PFSK-1 (cell line): ENCODE results near the gene FERD3L.

Experiments
- FOXP2 ChIP-seq: optimal IDR thresholded peaks from 2 replicates; pipeline ENCODE3; 2011; ENCODE audit warnings: borderline replicate concordance, control low read depth, inconsistent platforms; ENCODE audit not compliant: insufficient read depth; ENCODE audit errors: extremely low read length, extremely low read depth
- POLR2AphosphoS5 ChIP-seq: IDR thresholded peaks from 2 replicates; pipeline ENCODE4 v1.6.1; 2012; ENCODE audit warnings: low read depth, mild to moderate bottlenecking, control low read depth, low read length, moderate library complexity
- REST ChIP-seq, 2 experiments: IDR thresholded peaks; 2 replicates each; pipeline versions ENCODE4 v1.6.1 to v1.8.0; 2011 to 2012; ENCODE audit warnings: low read depth in 2 of 2, low read length in 2 of 2, control low read depth in 1 of 2, inconsistent platforms in 1 of 2, mild to moderate bottlenecking in 1 of 2, moderate library complexity in 1 of 2; ENCODE audit not compliant: insufficient read depth in 1 of 2
- SIN3A ChIP-seq: IDR thresholded peaks from 2 replicates; pipeline ENCODE4 v1.6.1; 2012; ENCODE audit warnings: mild to moderate bottlenecking, low read length, moderate library complexity, borderline replicate concordance; ENCODE audit not compliant: insufficient read depth
- TAF1 ChIP-seq: IDR thresholded peaks from 2 replicates; pipeline ENCODE4 v1.6.1; 2012; ENCODE audit warnings: low read length, control low read depth, borderline replicate concordance; ENCODE audit not compliant: insufficient read depth

FERD3L gene

GRCh38 chr7:19116121-19117090, 28.8 kb downstream of the FERD3L start:
- TF ChIP-seq SIN3A = no peak
- no peak for TF ChIP-seq FOXP2
- no peak for TF ChIP-seq TAF1
- TF ChIP-seq POLR2AphosphoS5 = no peak
- TF ChIP-seq REST (IDR thresholded peaks at IDR 0.05; ENCODE audit: insufficient read depth in 1 of 2, low read depth in 2 of 2, low read length in 2 of 2) = no peak

- no peak for TF ChIP-seq REST (IDR thresholded peaks at IDR 0.05; ENCODE audit: insufficient read depth in 1 of 2, low read depth in 2 of 2, low read length in 2 of 2)
- no peak for TF ChIP-seq SIN3A
- TF ChIP-seq FOXP2 = no peak
- no peak for TF ChIP-seq POLR2AphosphoS5
- TF ChIP-seq TAF1 = no peak
Measured at GRCh38 chr7:19114551-19114855, 30.7 kb downstream of the FERD3L start.

GRCh38 chr7:19113855-19114550, 31.2 kb downstream of the FERD3L start:
- TF ChIP-seq POLR2AphosphoS5 = no peak

- no peak for TF ChIP-seq SIN3A
- TF ChIP-seq FOXP2 = no peak
- no peak for TF ChIP-seq POLR2AphosphoS5
- no peak for TF ChIP-seq REST (IDR thresholded peaks at IDR 0.05; ENCODE audit: insufficient read depth in 1 of 2, low read depth in 2 of 2, low read length in 2 of 2)
- no peak for TF ChIP-seq TAF1
Measured at GRCh38 chr7:19113002-19113350, 32.2 kb downstream of the FERD3L start.

- TF ChIP-seq TAF1 (no peak), FOXP2 (no peak), POLR2AphosphoS5 (no peak), SIN3A (no peak), REST (IDR thresholded peaks at IDR 0.05; ENCODE audit: insufficient read depth in 1 of 2, low read depth in 2 of 2, low read length in 2 of 2) (no peak)
Measured at GRCh38 chr7:19112274-19113001, 32.8 kb downstream of the FERD3L start.
